MCF 10A (cell line): ENCODE data around the gene PDE2A. TPM values are rescaled to one million over a fixed set of nuclear protein-coding genes. Genes with fewer than 3 reads are reported as not detected.

Experiments used
- BruUV-seq: library from RNA; stranded (reverse); fragments of 400-500 nt; replicated peaks from 2 replicates; lab custom pipeline; 2021; lab: Mats Ljungman, UMichigan
- CTCF ChIA-PET: fragments of 300-600 bp; sonication (Branson Sonifier 250); formaldehyde crosslinking; extraction: SDS; loops from one replicate; lab custom pipeline; 2021; ENCODE audit warnings: antibody characterized with exemption, inconsistent platforms; lab: Yijun Ruan, JAX
- POLR2A ChIA-PET: fragments of 300-600, 350-650 bp; sonication (Branson Sonifier 250); formaldehyde crosslinking; extraction: SDS; loops from one replicate; lab custom pipeline; 2020; ENCODE audit warnings: antibody characterized with exemption, inconsistent platforms; lab: Yijun Ruan, JAX
- DNase-seq: peaks from one replicate; pipeline ENCODE4 v3.0.0-alpha.2; 2018; ENCODE audit not compliant: unreplicated experiment
- H3K27ac Mint-ChIP-seq: one replicate; pipeline ENCODE4 v1.8.0; 2022; ENCODE audit warnings: mild to moderate bottlenecking, low read depth, mixed read lengths; ENCODE audit not compliant: unreplicated experiment
- H3K27me3 Mint-ChIP-seq: one replicate; pipeline ENCODE4 v1.8.0; 2022; ENCODE audit warnings: mixed read lengths; ENCODE audit not compliant: insufficient read depth, unreplicated experiment
- H3K36me3 Mint-ChIP-seq: one replicate; pipeline ENCODE4 v1.8.0; 2022; ENCODE audit warnings: mild to moderate bottlenecking, moderate library complexity, mixed read lengths; ENCODE audit not compliant: insufficient read depth, unreplicated experiment
- H3K4me1 Mint-ChIP-seq: one replicate; pipeline ENCODE4 v1.8.0; 2022; ENCODE audit warnings: mixed read lengths; ENCODE audit not compliant: insufficient read depth, unreplicated experiment
- H3K4me3 Mint-ChIP-seq: one replicate; pipeline ENCODE4 v1.8.0; 2022; ENCODE audit warnings: mild to moderate bottlenecking, moderate library complexity, mixed read lengths; ENCODE audit not compliant: unreplicated experiment
- H3K9me3 Mint-ChIP-seq: one replicate; pipeline ENCODE4 v1.8.0; 2022; ENCODE audit warnings: mixed read lengths; ENCODE audit not compliant: unreplicated experiment
- CTCF ChIP-seq: fragments of 200-600 bp; IDR thresholded peaks from one replicate; pipeline ENCODE4 v1.8.0; 2022; ENCODE audit warnings: antibody characterized with exemption, mild to moderate bottlenecking; ENCODE audit not compliant: unreplicated experiment
- intact Hi-C: fragments of 100-400 bp; cut with micrococcal nuclease; formaldehyde crosslinking; loops from 2 replicates; pipeline ENCODE4 v1.14.1; 2022
- total RNA-seq: library from RNA; stranded (reverse); gene quantifications from 2 replicates; pipeline ENCODE4 v1.2.3, GENCODE V29; 2022

PDE2A gene
- total RNA-seq, 1 experiment from 2014 or later = 1.9 TPM

GRCh38 chr11:72624496-72625201, 49.6 kb downstream of the PDE2A start:
- TF ChIP-seq CTCF = no peak
- Mint-ChIP-seq H3K4me1 (peaks cover under 1% of the 10 kb centered on the region), H3K36me3 (peaks cover 6% of the 10 kb centered on the region), H3K27ac (no peak overlapping the region), H3K9me3 (no peaks in the 10 kb centered on the region), H3K27me3 (peaks cover 37% of the 10 kb centered on the region), H3K4me3 (no peak overlapping the region)
- ChIA-PET CTCF (interaction anchor here (0.6 kb wide), 1 partner anchor 36 kb away, joined by 4 read pairs; no protein-coding TSS in a partner anchor), POLR2A (no interaction called here)
- no peak for DNase-seq
- intact Hi-C loops = no loop called here
- BruUV-seq = no TSS peak

GRCh38 chr11:72623052-72623451, 51.2 kb downstream of the PDE2A start:
- POLR2A ChIA-PET = no interaction called here
- BruUV-seq = no TSS peak
- Mint-ChIP-seq H3K27ac (no peak overlapping the region), H3K9me3 (no peaks in the 10 kb centered on the region), H3K4me1 (no peaks in the 10 kb centered on the region), H3K36me3 (peaks cover 6% of the 10 kb centered on the region), H3K27me3 (peaks cover 53% of the 10 kb centered on the region), H3K4me3 (no peak overlapping the region)
- no peak for TF ChIP-seq CTCF
- no peak for DNase-seq
- CTCF ChIA-PET = interaction anchor here (0.7 to 0.8 kb wide), 2 partner anchors 37 to 43 kb away, joined by 3 read pairs; no protein-coding TSS in a partner anchor
- intact Hi-C loops = no loop called here

GRCh38 chr11:72621008-72621610, 53.1 kb downstream of the PDE2A start:
- Mint-ChIP-seq H3K4me1 (no peaks in the 10 kb centered on the region), H3K4me3 (no peak overlapping the region), H3K27ac (no peak overlapping the region), H3K9me3 (no peaks in the 10 kb centered on the region), H3K36me3 (peaks cover 6% of the 10 kb centered on the region), H3K27me3 (peaks cover 71% of the 10 kb centered on the region)
- no peak for DNase-seq
- no peak for TF ChIP-seq CTCF
- intact Hi-C loops = no loop called here
- no TSS peak for BruUV-seq
- ChIA-PET CTCF (interaction anchor here (1.1 to 1.2 kb wide), 2 partner anchors 23 to 35 kb away, joined by 5 to 8 read pairs; no protein-coding TSS in a partner anchor), POLR2A (interaction anchor here (0.7 kb wide), 2 partner anchors 63 to 523 kb away, joined by 3 read pairs; no protein-coding TSS in a partner anchor)

GRCh38 chr11:72618803-72619202, 55.4 kb downstream of the PDE2A start:
- CTCF ChIA-PET = no interaction called here
- intact Hi-C loops = no loop called here
- peaks cover 6% of the 10 kb centered on the region for H3K4me1 Mint-ChIP-seq
- no peak for DNase-seq
- POLR2A ChIA-PET = no interaction called here
- H3K4me3 Mint-ChIP-seq = no peak overlapping the region
- H3K36me3 Mint-ChIP-seq = peaks cover 6% of the 10 kb centered on the region
- H3K27ac Mint-ChIP-seq = no peak overlapping the region
- no peaks in the 10 kb centered on the region for H3K9me3 Mint-ChIP-seq
- no TSS peak for BruUV-seq
- peaks cover 84% of the 10 kb centered on the region for H3K27me3 Mint-ChIP-seq
- no peak for TF ChIP-seq CTCF
